ENCODE data around the gene ITPR2.

Gene ITPR2

GRCh38 chr12:26513363-26514043, 319.5 kb downstream of the ITPR2 start:
- Histone ChIP-seq H3K9me3 (ENCODE audit: low read length) (no peaks in the 10 kb centered on the region), H3K4me1 (ENCODE audit: insufficient read depth, low read length) (no peaks in the 10 kb centered on the region), H3K4me3 (ENCODE audit: low read depth in 1 of 2, low read length in 2 of 2) (no peak overlapping the region), H3K9ac (ENCODE audit: low read length) (no peak overlapping the region), H3K36me3 (ENCODE audit: insufficient read depth, low read length) (no peaks in the 10 kb centered on the region), H3K27me3 (ENCODE audit: control insufficient read depth in 1 of 2, insufficient read depth in 2 of 2, low read length in 2 of 2) (no peaks in the 10 kb centered on the region), H3K27ac (ENCODE audit: low read depth, low read length) (no peak overlapping the region)

GRCh38 chr12:26512213-26512612, 320.8 kb downstream of the ITPR2 start:
- no peak overlapping the region for H3K9ac ChIP-seq (ENCODE audit: low read length)
- H3K27me3 ChIP-seq (ENCODE audit: control insufficient read depth in 1 of 2, insufficient read depth in 2 of 2, low read length in 2 of 2), result no peaks in the 10 kb centered on the region
- H3K36me3 ChIP-seq (ENCODE audit: insufficient read depth, low read length), result no peaks in the 10 kb centered on the region
- H3K4me3 ChIP-seq (ENCODE audit: low read depth in 1 of 2, low read length in 2 of 2), result no peak overlapping the region
- H3K9me3 ChIP-seq (ENCODE audit: low read length), result no peaks in the 10 kb centered on the region
- H3K4me1 ChIP-seq (ENCODE audit: insufficient read depth, low read length), result no peaks in the 10 kb centered on the region
- no peak overlapping the region for H3K27ac ChIP-seq (ENCODE audit: low read depth, low read length)

GRCh38 chr12:26510354-26510674, 322.7 kb downstream of the ITPR2 start:
- Histone ChIP-seq H3K9me3 (ENCODE audit: low read length) (no peaks in the 10 kb centered on the region), H3K36me3 (ENCODE audit: insufficient read depth, low read length) (no peaks in the 10 kb centered on the region), H3K4me1 (ENCODE audit: insufficient read depth, low read length) (no peaks in the 10 kb centered on the region), H3K27ac (ENCODE audit: low read depth, low read length) (no peak overlapping the region), H3K27me3 (ENCODE audit: control insufficient read depth in 1 of 2, insufficient read depth in 2 of 2, low read length in 2 of 2) (no peaks in the 10 kb centered on the region), H3K4me3 (ENCODE audit: low read depth in 1 of 2, low read length in 2 of 2) (no peak overlapping the region), H3K9ac (ENCODE audit: low read length) (no peak overlapping the region)

- no peaks in the 10 kb centered on the region for H3K4me1 ChIP-seq (ENCODE audit: insufficient read depth, low read length)
- H3K27me3 ChIP-seq (ENCODE audit: control insufficient read depth in 1 of 2, insufficient read depth in 2 of 2, low read length in 2 of 2), result no peaks in the 10 kb centered on the region
- no peaks in the 10 kb centered on the region for H3K36me3 ChIP-seq (ENCODE audit: insufficient read depth, low read length)
- H3K9me3 ChIP-seq (ENCODE audit: low read length), result no peaks in the 10 kb centered on the region
- H3K27ac ChIP-seq (ENCODE audit: low read depth, low read length), result no peak overlapping the region
- H3K9ac ChIP-seq (ENCODE audit: low read length), result no peak overlapping the region
- H3K4me3 ChIP-seq (ENCODE audit: low read depth in 1 of 2, low read length in 2 of 2), result no peak overlapping the region
These were observed 325.4 kb downstream of the ITPR2 start for GRCh38 chr12:26507613-26508012.

GRCh38 chr12:26499979-26500640, 332.9 kb downstream of the ITPR2 start:
- H3K4me3 ChIP-seq (ENCODE audit: low read depth in 1 of 2, low read length in 2 of 2), result no peak overlapping the region
- H3K4me1 ChIP-seq (ENCODE audit: insufficient read depth, low read length), result peaks cover 17% of the 10 kb centered on the region
- no peak overlapping the region for H3K9ac ChIP-seq (ENCODE audit: low read length)
- H3K27ac ChIP-seq (ENCODE audit: low read depth, low read length), result no peak overlapping the region
- no peaks in the 10 kb centered on the region for H3K36me3 ChIP-seq (ENCODE audit: insufficient read depth, low read length)
- no peaks in the 10 kb centered on the region for H3K27me3 ChIP-seq (ENCODE audit: control insufficient read depth in 1 of 2, insufficient read depth in 2 of 2, low read length in 2 of 2)
- H3K9me3 ChIP-seq (ENCODE audit: low read length), result no peaks in the 10 kb centered on the region

GRCh38 chr12:26496170-26496569, 336.8 kb downstream of the ITPR2 start:
- Histone ChIP-seq H3K36me3 (ENCODE audit: insufficient read depth, low read length) (peaks cover 7% of the 10 kb centered on the region), H3K9ac (ENCODE audit: low read length) (no peak overlapping the region), H3K4me3 (ENCODE audit: low read depth in 1 of 2, low read length in 2 of 2) (no peak overlapping the region), H3K9me3 (ENCODE audit: low read length) (no peaks in the 10 kb centered on the region), H3K27ac (ENCODE audit: low read depth, low read length) (no peak overlapping the region), H3K27me3 (ENCODE audit: control insufficient read depth in 1 of 2, insufficient read depth in 2 of 2, low read length in 2 of 2) (no peaks in the 10 kb centered on the region), H3K4me1 (ENCODE audit: insufficient read depth, low read length) (peaks cover 17% of the 10 kb centered on the region)

- Histone ChIP-seq H3K9me3 (ENCODE audit: low read length) (no peaks in the 10 kb centered on the region), H3K27me3 (ENCODE audit: control insufficient read depth in 1 of 2, insufficient read depth in 2 of 2, low read length in 2 of 2) (no peaks in the 10 kb centered on the region), H3K9ac (ENCODE audit: low read length) (no peak overlapping the region), H3K4me3 (ENCODE audit: low read depth in 1 of 2, low read length in 2 of 2) (no peak overlapping the region), H3K36me3 (ENCODE audit: insufficient read depth, low read length) (peaks cover 13% of the 10 kb centered on the region), H3K27ac (ENCODE audit: low read depth, low read length) (no peak overlapping the region), H3K4me1 (ENCODE audit: insufficient read depth, low read length) (no peaks in the 10 kb centered on the region)
These were observed 339.3 kb downstream of the ITPR2 start for GRCh38 chr12:26493656-26494055.

- no peak overlapping the region for H3K27ac ChIP-seq (ENCODE audit: low read depth, low read length)
- H3K9me3 ChIP-seq (ENCODE audit: low read length), result no peaks in the 10 kb centered on the region
- H3K9ac ChIP-seq (ENCODE audit: low read length), result no peak overlapping the region
- H3K27me3 ChIP-seq (ENCODE audit: control insufficient read depth in 1 of 2, insufficient read depth in 2 of 2, low read length in 2 of 2), result no peaks in the 10 kb centered on the region
- H3K36me3 ChIP-seq (ENCODE audit: insufficient read depth, low read length), result peaks cover 13% of the 10 kb centered on the region
- no peaks in the 10 kb centered on the region for H3K4me1 ChIP-seq (ENCODE audit: insufficient read depth, low read length)
- no peak overlapping the region for H3K4me3 ChIP-seq (ENCODE audit: low read depth in 1 of 2, low read length in 2 of 2)
These were observed 340.6 kb downstream of the ITPR2 start for GRCh38 chr12:26492406-26492805.

- no peaks in the 10 kb centered on the region for H3K4me1 ChIP-seq (ENCODE audit: insufficient read depth, low read length)
- no peaks in the 10 kb centered on the region for H3K27me3 ChIP-seq (ENCODE audit: control insufficient read depth in 1 of 2, insufficient read depth in 2 of 2, low read length in 2 of 2)
- H3K9me3 ChIP-seq (ENCODE audit: low read length), result no peaks in the 10 kb centered on the region
- no peak overlapping the region for H3K27ac ChIP-seq (ENCODE audit: low read depth, low read length)
- no peak overlapping the region for H3K4me3 ChIP-seq (ENCODE audit: low read depth in 1 of 2, low read length in 2 of 2)
- no peak overlapping the region for H3K9ac ChIP-seq (ENCODE audit: low read length)
- H3K36me3 ChIP-seq (ENCODE audit: insufficient read depth, low read length), result peaks cover 19% of the 10 kb centered on the region
These were observed 343.1 kb downstream of the ITPR2 start for GRCh38 chr12:26489908-26490307.

- H3K27me3 ChIP-seq (ENCODE audit: control insufficient read depth in 1 of 2, insufficient read depth in 2 of 2, low read length in 2 of 2), result no peaks in the 10 kb centered on the region
- no peak overlapping the region for H3K27ac ChIP-seq (ENCODE audit: low read depth, low read length)
- H3K9me3 ChIP-seq (ENCODE audit: low read length), result no peaks in the 10 kb centered on the region
- H3K4me1 ChIP-seq (ENCODE audit: insufficient read depth, low read length), result no peaks in the 10 kb centered on the region
- peaks cover 16% of the 10 kb centered on the region for H3K36me3 ChIP-seq (ENCODE audit: insufficient read depth, low read length)
- no peak overlapping the region for H3K4me3 ChIP-seq (ENCODE audit: low read depth in 1 of 2, low read length in 2 of 2)
- H3K9ac ChIP-seq (ENCODE audit: low read length), result no peak overlapping the region
These were observed 344.6 kb downstream of the ITPR2 start for GRCh38 chr12:26488351-26488750.

GRCh38 chr12:26473291-26473690, 359.7 kb downstream of the ITPR2 start:
- no peaks in the 10 kb centered on the region for H3K4me1 ChIP-seq (ENCODE audit: insufficient read depth, low read length)
- H3K9ac ChIP-seq (ENCODE audit: low read length), result no peak overlapping the region
- H3K36me3 ChIP-seq (ENCODE audit: insufficient read depth, low read length), result peaks cover 7% of the 10 kb centered on the region
- no peak overlapping the region for H3K27ac ChIP-seq (ENCODE audit: low read depth, low read length)
- no peaks in the 10 kb centered on the region for H3K27me3 ChIP-seq (ENCODE audit: control insufficient read depth in 1 of 2, insufficient read depth in 2 of 2, low read length in 2 of 2)
- no peaks in the 10 kb centered on the region for H3K9me3 ChIP-seq (ENCODE audit: low read length)
- no peak overlapping the region for H3K4me3 ChIP-seq (ENCODE audit: low read depth in 1 of 2, low read length in 2 of 2)

- Histone ChIP-seq H3K36me3 (ENCODE audit: insufficient read depth, low read length) (peaks cover 7% of the 10 kb centered on the region), H3K9ac (ENCODE audit: low read length) (no peak overlapping the region), H3K27ac (ENCODE audit: low read depth, low read length) (no peak overlapping the region), H3K27me3 (ENCODE audit: control insufficient read depth in 1 of 2, insufficient read depth in 2 of 2, low read length in 2 of 2) (no peaks in the 10 kb centered on the region), H3K4me3 (ENCODE audit: low read depth in 1 of 2, low read length in 2 of 2) (no peak overlapping the region), H3K4me1 (ENCODE audit: insufficient read depth, low read length) (no peaks in the 10 kb centered on the region), H3K9me3 (ENCODE audit: low read length) (no peaks in the 10 kb centered on the region)
These were observed 361.4 kb downstream of the ITPR2 start for GRCh38 chr12:26471560-26471959.
